Thyroid gland (tissue), 4 donors: ENCODE measurements around the gene UTS2B. TPM values are rescaled to one million over a fixed set of nuclear protein-coding genes. Genes with fewer than 3 reads are reported as not detected.

Source experiments
- DNase-seq, 2 donors: peaks; one replicate each; pipeline ENCODE4 v3.0.0-alpha.2; 2019
- H3K27ac ChIP-seq, 3 donors: fragments of 200-600 bp; sonication (generic); 1 replicate in 2 of 3; 2 replicates in 1 of 3; pipeline ENCODE4 v1.5.1; 2016 to 2019; ENCODE audit warnings: mild to moderate bottlenecking in 1 of 3, moderate library complexity in 1 of 3
- H3K27me3 ChIP-seq: fragments of 200-600 bp; sonication (generic); one replicate; pipeline ENCODE4 v1.5.1; 2019
- H3K36me3 ChIP-seq, 2 donors: fragments of 200-600 bp; sonication (generic); one replicate each; pipeline ENCODE4 v1.5.1; 2016 to 2019
- H3K4me1 ChIP-seq, 2 donors: fragments of 200-600 bp; sonication (generic); one replicate each; pipeline ENCODE4 v1.5.1; 2017 to 2019
- H3K4me3 ChIP-seq, 3 donors: fragments of 200-600 bp; sonication (generic); replicated peaks in 1 of 3; 1 replicate in 2 of 3; 2 replicates in 1 of 3; pipeline ENCODE4 v1.5.1; 2016; ENCODE audit warnings: mild to moderate bottlenecking in 1 of 3
- H3K9me3 ChIP-seq: fragments of 200-600 bp; sonication (generic); one replicate; pipeline ENCODE4 v1.5.1; 2017
- CTCF ChIP-seq, 6 experiments: fragments of 200-600 bp in 3 of 6; fragments of 450-650 bp in 3 of 6; sonication (generic) in 3 of 6; IDR thresholded peaks; one replicate each; pipeline ENCODE4 v1.5.1; 2016 to 2019; ENCODE audit warnings: antibody characterized with exemption in 6 of 6, mild to moderate bottlenecking in 2 of 6, inconsistent platforms in 1 of 6, moderate library complexity in 1 of 6
- POLR2A ChIP-seq, 2 donors: fragments of 450-650 bp; IDR thresholded peaks; one replicate each; pipeline ENCODE4 v1.6.1; 2017; ENCODE audit warnings: antibody characterized with exemption in 2 of 2, mild to moderate bottlenecking in 2 of 2, moderate library complexity in 1 of 2
- WGBS, 2 donors: methylation state at CpG; one replicate each; pipeline ENCODE4 v1.1.5; 2017; 5-methylcytosine and 5-hydroxymethylcytosine counted together
- intact Hi-C: fragments of 100-400 bp; cut with DNase I; formaldehyde crosslinking; loops from one replicate; pipeline ENCODE4 v1.15.1; 2023
- total RNA-seq, 4 donors: library from RNA; depleted of rRNA; stranded (reverse); fragments of >200 nt; gene quantifications; one replicate each; pipeline ENCODE4 v1.2.3, GENCODE V29; 2016

UTS2B gene
- total RNA-seq, 4 donors from 2014 or later: 0.27 to 2.0 (median 1.4) TPM; not detected in 1

GRCh38 chr3:191303596-191303995, 26.7 kb downstream of the UTS2B start:
- H3K9me3 ChIP-seq: no peaks in the 10 kb centered on the region
- intact Hi-C loops: no loop called here
- H3K27me3 ChIP-seq: no peaks in the 10 kb centered on the region
- TF ChIP-seq CTCF (IDR thresholded peaks at IDR 0.05): no peak
- DNase-seq: no peak
- H3K4me1 ChIP-seq: no peaks in the 10 kb centered on the region
- H3K36me3 ChIP-seq: no peaks in the 10 kb centered on the region
- H3K4me3 ChIP-seq: no peak overlapping the region
- no peak overlapping the region for H3K27ac ChIP-seq
- 88 to 91% methylated on average over 3 of the region's 3 CpGs for WGBS, 2 donors

- Histone ChIP-seq H3K36me3 (no peaks in the 10 kb centered on the region), H3K9me3 (no peaks in the 10 kb centered on the region), H3K4me1 (no peaks in the 10 kb centered on the region), H3K27ac (no peak overlapping the region), H3K27me3 (no peaks in the 10 kb centered on the region), H3K4me3 (no peak overlapping the region)
- TF ChIP-seq POLR2A (IDR thresholded peaks at IDR 0.05): no peak
- TF ChIP-seq CTCF (IDR thresholded peaks at IDR 0.05): no peak
- intact Hi-C loops: no loop called here
- no peak for DNase-seq
- WGBS, 2 donors: 78 to 86% methylated on average over 2 of the region's 2 CpGs
These were observed 27.9 kb downstream of the UTS2B start for GRCh38 chr3:191302451-191302850.

GRCh38 chr3:191301782-191302411, 28.4 kb downstream of the UTS2B start:
- Histone ChIP-seq H3K27ac (no peak overlapping the region), H3K9me3 (no peaks in the 10 kb centered on the region), H3K36me3 (no peaks in the 10 kb centered on the region), H3K4me1 (no peaks in the 10 kb centered on the region), H3K4me3 (no peak overlapping the region), H3K27me3 (no peaks in the 10 kb centered on the region)
- no peak for DNase-seq
- WGBS, 2 donors: 91 to 96% methylated on average over 5 of the region's 5 CpGs
- intact Hi-C loops: no loop called here
- TF ChIP-seq POLR2A (IDR thresholded peaks at IDR 0.05) (no peak), CTCF (IDR thresholded peaks at IDR 0.05) (no peak)

GRCh38 chr3:191301017-191301416, 29.3 kb downstream of the UTS2B start:
- DNase-seq: no peak
- no peak for TF ChIP-seq CTCF (IDR thresholded peaks at IDR 0.05)
- Histone ChIP-seq H3K9me3 (no peaks in the 10 kb centered on the region), H3K27ac (no peak overlapping the region), H3K4me3 (no peak overlapping the region), H3K27me3 (no peaks in the 10 kb centered on the region), H3K4me1 (no peaks in the 10 kb centered on the region), H3K36me3 (no peaks in the 10 kb centered on the region)
- 91 to 93% methylated on average over 1 of the region's 1 CpG for WGBS, 2 donors
- intact Hi-C loops: no loop called here

GRCh38 chr3:191300422-191300821, 29.9 kb downstream of the UTS2B start:
- no peaks in the 10 kb centered on the region for H3K27me3 ChIP-seq
- no peaks in the 10 kb centered on the region for H3K4me1 ChIP-seq
- no peaks in the 10 kb centered on the region for H3K9me3 ChIP-seq
- intact Hi-C loops: no loop called here
- H3K4me3 ChIP-seq: no peak overlapping the region
- no peak overlapping the region for H3K27ac ChIP-seq
- H3K36me3 ChIP-seq: no peaks in the 10 kb centered on the region
- no peak for DNase-seq
- TF ChIP-seq CTCF (IDR thresholded peaks at IDR 0.05): no peak
- no peak for TF ChIP-seq POLR2A (IDR thresholded peaks at IDR 0.05)
- 75 to 88% methylated on average over 1 of the region's 1 CpG for WGBS, 2 donors
